NCI-H146 (cell line): Measurements from ENCODE around the gene EHBP1L1.

Source experiments
- DNase-seq: peaks from one replicate; lab custom pipeline; 2025; lab: John Stamatoyannopoulos, UW

EHBP1L1 gene

GRCh38 chr11:65616575-65617001, 40.7 kb downstream of the EHBP1L1 start:
- DNase-seq, result no peak

GRCh38 chr11:65617136-65617850, 41.4 kb downstream of the EHBP1L1 start:
- no peak for DNase-seq

GRCh38 chr11:65617990-65618751, 42.3 kb downstream of the EHBP1L1 start:
- no peak for DNase-seq

GRCh38 chr11:65618763-65619162, 42.9 kb downstream of the EHBP1L1 start:
- no peak for DNase-seq

- no peak for DNase-seq
These were observed 43.6 kb downstream of the EHBP1L1 start for GRCh38 chr11:65619281-65619928.

GRCh38 chr11:65620666-65621065, 44.8 kb downstream of the EHBP1L1 start:
- no peak for DNase-seq

- no peak for DNase-seq
These were observed 45.6 kb downstream of the EHBP1L1 start for GRCh38 chr11:65621460-65621859.

GRCh38 chr11:65622011-65622410, 46.2 kb downstream of the EHBP1L1 start:
- DNase-seq, result no peak

GRCh38 chr11:65623177-65623576, 47.3 kb downstream of the EHBP1L1 start:
- no peak for DNase-seq

- DNase-seq, result no peak
These were observed 48.2 kb downstream of the EHBP1L1 start for GRCh38 chr11:65623852-65624616.

GRCh38 chr11:65624931-65625627, 49.2 kb downstream of the EHBP1L1 start:
- no peak for DNase-seq

GRCh38 chr11:65625628-65626342, 49.9 kb downstream of the EHBP1L1 start:
- no peak for DNase-seq

- no peak for DNase-seq
These were observed 51.3 kb downstream of the EHBP1L1 start for GRCh38 chr11:65627202-65627601.

- DNase-seq, result no peak
These were observed 53.7 kb downstream of the EHBP1L1 start for GRCh38 chr11:65629579-65629978.

GRCh38 chr11:65630215-65630614, 54.4 kb downstream of the EHBP1L1 start:
- DNase-seq, result no peak

- no peak for DNase-seq
These were observed 57.7 kb downstream of the EHBP1L1 start for GRCh38 chr11:65633390-65634108.

- DNase-seq, result no peak
These were observed 58.2 kb downstream of the EHBP1L1 start for GRCh38 chr11:65634109-65634436.

- no peak for DNase-seq
These were observed 58.6 kb downstream of the EHBP1L1 start for GRCh38 chr11:65634440-65634839.

- no peak for DNase-seq
These were observed 59.3 kb downstream of the EHBP1L1 start for GRCh38 chr11:65634905-65635731.
